ENCODE results near the gene PRKCA.
A peak's percentile ranks its signal among the peaks of the same experiment; 100 is the strongest.

PRKCA gene

GRCh38 chr17:66547151-66547865 is 244.9 kb downstream of the PRKCA start:
- DNase-seq (ENCODE audit: low spot score), result no peak

- DNase-seq (ENCODE audit: low spot score), result no peak
These were observed 245.7 kb downstream of the PRKCA start for GRCh38 chr17:66548158-66548557.

DNA sequence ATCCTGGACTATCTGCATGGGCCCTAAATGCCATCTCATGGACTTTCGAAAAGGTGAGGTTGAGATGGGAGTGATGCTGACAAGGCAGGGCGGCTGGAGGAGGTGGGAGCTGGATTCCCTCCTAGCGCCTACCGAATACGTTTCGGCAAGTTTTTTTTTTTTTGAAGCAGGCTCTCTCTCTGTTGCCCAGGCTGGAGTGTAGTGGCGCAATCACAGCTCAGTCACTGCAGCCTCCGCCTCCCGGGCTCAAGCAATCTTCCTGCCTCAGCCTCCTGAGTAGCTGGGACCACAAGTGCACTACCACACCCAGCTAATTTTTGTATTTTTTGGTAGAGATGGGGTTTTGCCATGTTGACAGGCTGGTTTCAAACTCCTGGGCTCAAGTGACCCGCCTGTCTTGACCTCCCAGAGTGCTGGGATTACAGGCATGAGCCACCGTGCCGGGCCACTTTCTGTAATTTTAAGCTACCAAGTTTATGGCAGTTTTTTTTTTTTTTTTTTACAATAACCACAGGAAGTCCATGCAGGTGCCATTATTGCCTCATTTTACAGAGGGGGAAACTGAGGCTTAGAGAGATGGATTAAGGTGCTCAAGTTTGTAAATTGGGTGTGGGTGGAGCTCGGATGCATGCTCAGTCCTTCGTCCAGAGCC is 246.4 kb downstream of the PRKCA start:
- no peak for DNase-seq (ENCODE audit: low spot score)

DNA sequence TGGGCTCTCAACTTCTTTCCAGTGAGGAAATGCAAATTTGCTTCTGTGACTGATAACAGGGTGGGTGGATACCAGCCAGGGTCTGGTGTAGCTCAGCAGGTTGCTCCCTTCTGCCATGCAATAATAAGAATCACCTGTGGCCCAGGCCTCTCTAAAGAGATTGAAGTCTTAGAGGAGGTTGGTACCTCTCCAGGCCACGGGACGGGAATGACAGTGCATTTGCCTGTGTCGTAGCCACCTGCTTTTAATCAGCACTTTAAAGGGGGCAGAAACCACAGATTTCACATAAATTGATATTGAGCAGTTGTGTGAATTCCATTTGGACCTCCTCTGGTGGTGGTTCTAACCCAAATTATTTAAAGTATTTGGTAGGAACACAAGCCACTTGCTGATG is 246.9 kb downstream of the PRKCA start:
- no peak for DNase-seq (ENCODE audit: low spot score)

DNA sequence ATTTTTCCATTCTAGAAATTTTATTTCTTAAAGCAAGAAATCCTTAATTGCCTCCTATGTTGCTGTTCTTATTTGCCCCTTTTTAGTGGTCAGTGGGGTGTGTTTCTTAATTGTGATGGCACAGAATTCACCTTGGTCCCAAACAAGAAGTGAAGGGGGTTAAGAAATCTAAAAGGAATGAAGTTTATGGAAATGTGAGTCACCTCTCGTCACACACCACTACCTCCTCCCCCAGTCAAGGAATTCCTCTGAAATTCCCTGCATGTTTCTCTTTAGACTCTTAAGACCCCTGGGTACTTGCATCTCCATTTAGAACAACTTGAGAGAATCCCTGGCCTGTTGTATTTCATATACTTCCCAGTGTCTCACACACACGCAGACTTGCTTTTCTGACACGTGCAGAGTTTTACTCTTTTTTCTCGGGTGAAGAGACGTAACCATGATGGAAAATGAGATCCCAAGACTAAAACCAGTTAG is 247.4 kb downstream of the PRKCA start:
- no peak for DNase-seq (ENCODE audit: low spot score)

DNA sequence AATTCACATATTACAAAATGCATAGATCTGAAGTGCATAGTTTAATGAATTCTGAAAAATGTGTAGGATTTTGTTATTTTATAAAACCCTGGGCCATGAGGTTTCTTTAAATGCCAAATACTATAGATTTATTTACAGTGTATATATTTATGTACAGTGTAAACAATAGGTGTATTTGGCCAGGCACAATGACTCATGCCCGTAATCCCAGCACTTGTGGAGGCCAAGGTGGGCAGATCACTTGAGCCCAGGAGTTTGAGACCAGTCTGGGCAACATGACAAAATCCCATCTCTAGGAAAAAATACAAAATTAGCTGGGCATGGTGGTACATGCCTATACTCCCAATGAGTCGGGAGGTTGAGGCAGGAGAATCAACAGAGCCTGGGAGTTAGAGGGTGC is 249.4 kb downstream of the PRKCA start:
- no peak for DNase-seq (ENCODE audit: low spot score)

- no peak for DNase-seq (ENCODE audit: low spot score)
These were observed 250.0 kb downstream of the PRKCA start for GRCh38 chr17:66552371-66552770.

- no peak for DNase-seq (ENCODE audit: low spot score)
These were observed 253.2 kb downstream of the PRKCA start for GRCh38 chr17:66555605-66556004.

GRCh38 chr17:66557200-66557599 is 254.8 kb downstream of the PRKCA start:
- DNase-seq (ENCODE audit: low spot score), result no peak

- no peak for DNase-seq (ENCODE audit: low spot score)
These were observed 255.5 kb downstream of the PRKCA start for GRCh38 chr17:66557886-66558285.

- no peak for DNase-seq (ENCODE audit: low spot score)
These were observed 258.3 kb downstream of the PRKCA start for GRCh38 chr17:66560691-66561090.

- no peak for DNase-seq (ENCODE audit: low spot score)
These were observed 259.7 kb downstream of the PRKCA start for GRCh38 chr17:66562119-66562518.

GRCh38 chr17:66564992-66565465 is 262.6 kb downstream of the PRKCA start:
- no peak for DNase-seq (ENCODE audit: low spot score)

DNA sequence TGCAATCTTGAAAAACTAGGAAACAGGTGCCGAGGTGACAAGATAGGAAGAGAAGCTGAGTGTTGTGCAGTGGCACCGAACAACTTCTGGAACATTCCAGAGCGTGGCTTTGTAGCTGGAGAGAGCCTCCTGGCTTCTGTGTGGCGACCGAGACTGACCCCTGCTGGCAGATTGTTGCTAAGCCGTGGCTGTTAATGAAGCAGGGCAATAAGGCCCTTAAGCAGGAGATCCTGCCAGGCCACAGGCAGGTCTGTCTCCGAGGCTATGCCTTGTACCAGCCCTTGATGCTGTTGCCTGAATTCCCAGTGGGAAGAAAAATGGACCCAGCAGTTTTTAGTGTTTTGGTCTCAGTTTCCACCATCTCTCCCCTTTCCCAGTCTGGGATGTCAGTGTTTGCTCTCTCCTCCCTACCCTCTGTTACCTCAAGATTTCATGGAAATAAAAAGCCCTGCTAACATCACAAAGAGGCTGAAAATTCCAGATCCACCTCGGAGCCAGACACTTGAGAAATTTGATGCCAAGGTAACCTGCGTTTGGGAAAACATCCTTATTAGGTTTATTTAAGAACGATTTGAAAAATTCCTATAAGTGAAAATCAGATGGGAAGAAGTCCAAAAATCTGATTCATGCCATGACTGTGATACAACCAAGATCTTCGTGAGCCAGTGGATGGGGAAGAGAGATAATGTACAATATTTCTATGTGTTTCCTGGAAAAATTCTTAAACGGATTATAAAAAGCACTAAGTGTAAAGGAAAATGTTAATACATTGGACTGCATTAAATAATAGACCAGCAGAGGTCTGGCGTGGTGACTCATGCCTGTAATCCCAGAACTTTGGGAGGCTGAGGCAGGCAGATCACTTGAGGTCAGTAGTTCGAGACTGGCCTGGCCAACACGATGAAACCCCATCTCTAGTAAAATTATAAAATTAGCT is 265.1 kb downstream of the PRKCA start:
- peak; percentile 78 for DNase-seq (ENCODE audit: low spot score)

DNA sequence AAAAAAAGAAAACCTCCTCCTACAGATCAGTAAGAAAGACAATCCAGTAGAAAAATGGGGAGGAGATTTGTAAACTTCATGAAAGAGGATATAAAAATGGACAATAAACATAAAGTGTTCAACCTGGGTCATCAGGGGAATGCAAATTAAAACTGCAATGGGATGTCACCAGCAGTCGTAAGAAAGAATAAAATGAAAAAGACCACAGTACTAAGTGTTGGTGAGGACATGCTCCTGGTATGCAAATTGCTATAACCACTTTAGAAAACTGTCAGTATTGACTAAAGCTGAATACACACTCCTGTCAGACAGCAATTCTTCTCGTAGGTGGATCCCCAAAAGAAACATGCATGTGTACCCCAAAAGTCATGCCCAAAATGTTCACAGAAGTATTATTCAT is 267.2 kb downstream of the PRKCA start:
- DNase-seq (ENCODE audit: low spot score), result no peak

GRCh38 chr17:66570447-66571195 is 268.2 kb downstream of the PRKCA start:
- no peak for DNase-seq (ENCODE audit: low spot score)

- no peak for DNase-seq (ENCODE audit: low spot score)
These were observed 269.3 kb downstream of the PRKCA start for GRCh38 chr17:66571745-66572144.

- no peak for DNase-seq (ENCODE audit: low spot score)
These were observed 270.7 kb downstream of the PRKCA start for GRCh38 chr17:66573078-66573477.

- no peak for DNase-seq (ENCODE audit: low spot score)
These were observed 271.7 kb downstream of the PRKCA start for GRCh38 chr17:66574123-66574522.

DNA sequence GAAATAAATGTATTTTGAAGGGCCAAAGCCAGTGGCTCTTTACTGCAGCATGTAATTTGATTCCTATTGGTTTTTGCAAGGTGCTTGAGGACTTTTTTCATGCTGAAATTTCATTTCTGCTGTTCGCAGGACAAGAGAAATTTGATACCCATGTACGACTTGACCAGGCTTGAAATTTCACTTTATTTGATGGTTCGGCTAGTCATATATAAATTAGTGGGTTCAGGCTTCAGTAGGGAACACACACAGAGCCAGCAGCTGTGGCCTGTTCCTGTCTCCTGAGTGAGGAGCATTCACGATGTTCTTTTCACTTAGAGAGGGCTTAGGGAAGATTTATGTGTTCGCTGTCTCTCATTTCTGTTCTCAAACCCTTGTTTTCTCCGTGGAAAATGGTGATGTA is 274.1 kb downstream of the PRKCA start:
- no peak for DNase-seq (ENCODE audit: low spot score)

DNA sequence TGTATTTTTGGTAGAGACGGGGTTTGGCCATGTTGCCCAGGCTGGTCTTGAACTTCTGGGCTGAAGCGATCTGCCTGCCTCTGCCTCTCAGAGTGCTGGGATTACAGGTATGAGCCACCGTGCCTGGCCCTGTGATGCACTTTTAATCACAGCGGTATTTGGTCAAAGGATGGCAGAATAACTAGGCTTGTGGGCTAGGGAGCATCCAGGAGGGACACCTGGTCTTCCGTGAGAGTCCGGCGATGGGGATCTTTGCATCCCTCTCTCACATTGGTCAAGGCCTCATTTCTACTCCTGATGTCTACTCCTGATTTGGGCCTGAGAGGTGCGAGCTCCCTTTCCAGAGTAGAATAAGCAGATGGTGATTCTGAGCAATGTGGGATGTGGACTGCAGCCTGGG is 274.6 kb downstream of the PRKCA start:
- no peak for DNase-seq (ENCODE audit: low spot score)
